K562 (cell line): ENCODE data around the gene NEURL2. TPM values are rescaled to one million over a fixed set of nuclear protein-coding genes. Genes with fewer than 3 reads are reported as not detected.

Experiments used
- AFF1 ChIP-seq, 2 experiments: fragments of 450-650 bp; IDR thresholded peaks; 2 replicates each; pipeline ENCODE4 v1.6.1; 2018; ENCODE audit warnings: mild to moderate bottlenecking in 2 of 2, low read depth in 1 of 2; ENCODE audit not compliant: partially characterized antibody in 2 of 2
- ARID2 ChIP-seq: fragments of 450-650 bp; IDR thresholded peaks from 2 replicates; pipeline ENCODE4 v1.6.1; 2017; ENCODE audit warnings: antibody characterized with exemption, mild to moderate bottlenecking
- ATF3 ChIP-seq, 2 experiments: fragments of 450-650 bp in 1 of 2; sonication (generic) in 1 of 2; formaldehyde crosslinking in 1 of 2; IDR thresholded peaks in 1 of 2; conservative IDR thresholded peaks in 1 of 2; 2 replicates each; pipeline versions ENCODE4 v1.6.1 to v1.8.1; 2016 to 2023; ENCODE audit warnings: mild to moderate bottlenecking in 2 of 2, moderate library complexity in 2 of 2, inconsistent platforms in 1 of 2, missing genetic modification reagents in 1 of 2
- ATF6 ChIP-seq: sonication (generic); formaldehyde crosslinking; IDR thresholded peaks from 2 replicates; pipeline ENCODE4 v1.4.0; 2020; ENCODE audit warnings: mild to moderate bottlenecking, missing genetic modification reagents
- ATF7 ChIP-seq: fragments of 450-650 bp; IDR thresholded peaks from 2 replicates; pipeline ENCODE4 v1.7.1; 2014; ENCODE audit warnings: mild to moderate bottlenecking, moderate library complexity
- CBX5 ChIP-seq: IDR thresholded peaks from 2 replicates; pipeline ENCODE4 v1.6.1; 2014; ENCODE audit warnings: low read depth, borderline replicate concordance
- DMBX1 ChIP-seq: fragments of 250-450 bp; sonication (Bioruptor Pico); IDR thresholded peaks from 2 replicates; pipeline ENCODE4 v1.8.0; 2022; ENCODE audit warnings: inconsistent platforms, mild to moderate bottlenecking, moderate library complexity, borderline replicate concordance
- HOXB6 ChIP-seq: fragments of 250-450 bp; sonication (Bioruptor Pico); IDR thresholded peaks from 2 replicates; pipeline ENCODE4 v1.5.1; 2022; ENCODE audit warnings: mild to moderate bottlenecking, borderline replicate concordance
- HSF4 ChIP-seq: fragments of 250-450 bp; sonication (Bioruptor Pico); IDR thresholded peaks from 2 replicates; pipeline ENCODE4 v2.1.2; 2022; ENCODE audit warnings: mild to moderate bottlenecking, moderate library complexity, borderline replicate concordance
- MTF1 ChIP-seq: fragments of 250-450 bp; sonication (Bioruptor Pico); IDR thresholded peaks from 2 replicates; pipeline ENCODE4 v1.9.0; 2021; ENCODE audit warnings: moderate library complexity, mild to moderate bottlenecking, inconsistent platforms, borderline replicate concordance
- NFRKB ChIP-seq: fragments of 450-650 bp; IDR thresholded peaks from 2 replicates; pipeline ENCODE4 v1.6.1; 2016; ENCODE audit warnings: low read depth
- TGIF2 ChIP-seq: sonication (generic); formaldehyde crosslinking; IDR thresholded peaks from 2 replicates; pipeline ENCODE4 v1.8.1; 2022; ENCODE audit warnings: mild to moderate bottlenecking, missing genetic modification reagents, moderate library complexity
- XRCC5 ChIP-seq: fragments of 200-400 bp; formaldehyde crosslinking; IDR thresholded peaks from 2 replicates; pipeline ENCODE4 v1.6.1; 2017; ENCODE audit warnings: low read depth, mild to moderate bottlenecking, low read length
- ZNF398 ChIP-seq: fragments of 250-450 bp; sonication (Bioruptor Pico); IDR thresholded peaks from 2 replicates; pipeline ENCODE4 v1.8.0; 2021; ENCODE audit warnings: moderate library complexity, mild to moderate bottlenecking, inconsistent platforms
- ZNF444 ChIP-seq: fragments of 250-450 bp; sonication (Bioruptor Pico); IDR thresholded peaks from 2 replicates; pipeline ENCODE4 v1.4.0; 2020; ENCODE audit warnings: mild to moderate bottlenecking, moderate library complexity
- ZNF449 ChIP-seq: fragments of 250-450 bp; sonication (Bioruptor Pico); IDR thresholded peaks from 2 replicates; pipeline ENCODE4 v1.8.0; 2022; ENCODE audit warnings: moderate library complexity, mild to moderate bottlenecking, inconsistent platforms
- polyA plus RNA-seq, 8 experiments: library from polyadenylated mRNA; depleted of rRNA in 4 of 8; stranded (reverse) in 5 of 8; unstranded in 3 of 8; fragments of >200 nt; fragmentation: Nextera tagmentation in 2 of 8; fragmentation: Illumina TruSeq in 1 of 8; extraction: Ambion mirVana in 2 of 8; extraction: Trizol in 1 of 8; gene quantifications; 2 replicates each; pipeline versions ENCODE4 v1.2.1 to v1.2.3, GENCODE V29; 2011 to 2014; ENCODE audit warnings: inconsistent platforms in 1 of 8, missing spikeins in 1 of 8
- total RNA-seq, 7 experiments: library from RNA; depleted of rRNA in 6 of 7; stranded (reverse); fragments of >200 nt in 6 of 7; fragmentation: Illumina TruSeq in 2 of 7; extraction: Trizol in 2 of 7; gene quantifications; 2 replicates each; pipeline versions ENCODE4 v1.2.1 to v1.2.3, GENCODE V29; 2011 to 2021; ENCODE audit warnings: low replicate concordance in 1 of 7

Gene NEURL2
- total and polyA plus RNA-seq, 9 of the 15 experiments (the other 6 are each of a cell fraction or from before 2014, with no cell fraction given), result 0.22 to 1.9 (median 0.50) TPM; not detected in 1

GRCh38 chr20:45857114-45857881 is 33.7 kb downstream of the NEURL2 start, which contains the start of the genes ACOT8 and ZSWIM3 (continued):
- TF ChIP-seq ZNF449 (CRISPR knock-in tag), result no peak
- TF ChIP-seq HSF4 (CRISPR knock-in tag), result no peak
- TF ChIP-seq ATF7, result peak; percentile 88
- no peak for TF ChIP-seq ATF6 (CRISPR knock-in tag)
- TF ChIP-seq HOXB6, result no peak
- TF ChIP-seq AFF1 (IDR thresholded peaks at IDR 0.05; ENCODE audit: low read depth in 1 of 2, partially characterized antibody in 2 of 2), result no peak
- no peak for TF ChIP-seq TGIF2 (CRISPR knock-in tag)
- TF ChIP-seq ARID2, result no peak
- no peak for TF ChIP-seq DMBX1
- no peak for TF ChIP-seq ATF3 (IDR thresholded peaks at IDR 0.05)
- TF ChIP-seq ATF3 (CRISPR knock-in tag; conservative IDR thresholded peaks at IDR 0.05), result no peak
- TF ChIP-seq CBX5, result no peak
- TF ChIP-seq MTF1 (CRISPR knock-in tag), result no peak
- no peak for TF ChIP-seq ZNF444 (CRISPR knock-in tag)
- TF ChIP-seq ZNF398 (CRISPR knock-in tag), result no peak
- TF ChIP-seq XRCC5, result no peak; the same call in none of the 2 replicates
- TF ChIP-seq NFRKB, result peak; percentile 42; the same call in 1 of the 2 replicates
